HG02798 (cell line): Measurements from ENCODE around the gene GRK1.
"Not testable (repeated sequence)": the region's sequence is repeated elsewhere in the genome, so short reads cannot be mapped to it uniquely, and the experiment has no call there.

ENCODE experiments used
- ATAC-seq: cut with Tn5 transposase; IDR thresholded peaks from one replicate; pipeline ENCODE4 v1.9.1; 2021; ENCODE audit warnings: mild to moderate bottlenecking; ENCODE audit not compliant: unreplicated experiment, poor library complexity

Gene GRK1

DNA sequence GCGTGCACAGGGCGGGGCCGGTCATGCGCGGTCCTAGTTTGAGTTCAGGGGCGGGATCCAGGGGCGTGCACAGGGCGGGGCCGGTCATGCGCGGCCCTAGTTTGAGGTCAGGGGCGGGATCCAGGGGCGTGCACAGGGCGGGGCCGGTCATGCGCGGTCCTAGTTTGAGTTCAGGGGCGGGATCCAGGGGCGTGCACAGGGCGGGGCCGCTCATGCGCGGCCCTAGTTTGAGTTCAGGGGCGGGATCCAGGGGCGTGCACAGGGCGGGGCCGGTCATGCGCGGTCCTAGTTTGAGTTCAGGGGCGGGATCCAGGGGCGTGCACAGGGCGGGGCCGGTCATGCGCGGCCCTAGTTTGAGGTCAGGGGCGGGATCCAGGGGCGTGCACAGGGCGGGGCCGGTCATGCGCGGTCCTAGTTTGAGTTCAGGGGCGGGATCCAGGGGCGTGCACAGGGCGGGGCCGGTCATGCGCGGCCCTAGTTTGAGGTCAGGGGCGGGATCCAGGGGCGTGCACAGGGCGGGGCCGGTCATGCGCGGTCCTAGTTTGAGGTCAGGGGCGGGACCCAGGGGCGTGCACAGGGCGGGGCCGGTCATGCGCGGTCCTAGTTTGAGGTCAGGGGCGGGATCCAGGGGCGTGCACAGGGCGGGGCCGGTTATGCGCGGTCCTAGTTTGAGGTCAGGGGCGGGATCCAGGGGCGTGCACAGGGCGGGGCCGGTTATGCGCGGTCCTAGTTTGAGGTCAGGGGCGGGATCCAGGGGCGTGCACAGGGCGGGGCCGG, 58.5 kb downstream of the GRK1 start:
- ATAC-seq, result not testable (repeated sequence)

DNA sequence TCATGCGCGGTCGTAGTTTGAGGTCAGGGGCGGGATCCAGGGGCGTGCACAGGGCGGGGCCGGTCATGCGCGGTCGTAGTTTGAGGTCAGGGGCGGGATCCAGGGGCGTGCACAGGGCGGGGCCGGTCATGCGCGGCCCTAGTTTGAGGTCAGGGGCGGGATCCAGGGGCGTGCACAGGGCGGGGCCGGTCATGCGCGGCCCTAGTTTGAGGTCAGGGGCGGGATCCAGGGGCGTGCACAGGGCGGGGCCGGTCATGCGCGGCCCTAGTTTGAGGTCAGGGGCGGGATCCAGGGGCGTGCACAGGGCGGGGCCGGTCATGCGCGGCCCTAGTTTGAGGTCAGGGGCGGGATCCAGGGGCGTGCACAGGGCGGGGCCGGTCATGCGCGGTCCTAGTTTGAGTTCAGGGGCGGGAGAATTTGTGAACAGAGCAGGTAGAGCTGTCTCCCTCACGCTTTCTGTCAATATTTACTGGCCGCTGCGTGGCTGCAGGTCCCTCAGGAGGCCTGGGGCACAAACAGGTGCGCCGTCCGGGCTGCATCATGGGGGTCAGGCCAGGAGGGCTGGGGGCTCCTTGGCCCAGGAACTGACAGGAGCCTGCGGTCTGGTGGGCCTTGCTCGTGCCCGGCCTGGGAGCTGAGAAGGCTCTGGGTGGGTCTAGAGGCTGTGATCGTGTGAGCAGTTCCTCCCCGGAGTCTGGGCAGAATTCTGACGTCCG, 59.2 kb downstream of the GRK1 start:
- not testable (repeated sequence) for ATAC-seq

DNA sequence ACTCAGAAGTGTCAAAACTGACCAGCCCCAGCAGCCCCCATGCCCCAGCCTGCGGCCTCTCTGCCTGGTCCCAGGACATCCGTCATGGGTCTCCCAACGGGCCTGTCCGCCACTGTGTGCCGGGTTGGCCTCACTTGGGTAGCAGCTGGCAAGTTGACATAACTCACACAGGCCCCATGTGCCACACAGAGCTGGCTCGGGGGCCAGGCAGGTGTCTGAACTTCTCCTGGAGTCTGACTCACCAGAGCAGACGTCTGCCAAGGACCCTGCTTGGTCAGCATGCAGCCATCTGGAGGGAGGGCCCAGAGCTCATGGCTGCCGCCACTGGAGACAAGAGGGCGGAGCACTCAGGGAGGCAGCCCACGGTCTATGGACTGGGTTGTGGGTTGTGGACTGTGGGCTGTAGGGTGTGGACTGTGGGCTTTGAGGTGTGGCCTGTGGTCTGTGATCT, 60.0 kb downstream of the GRK1 start:
- no peak for ATAC-seq

DNA sequence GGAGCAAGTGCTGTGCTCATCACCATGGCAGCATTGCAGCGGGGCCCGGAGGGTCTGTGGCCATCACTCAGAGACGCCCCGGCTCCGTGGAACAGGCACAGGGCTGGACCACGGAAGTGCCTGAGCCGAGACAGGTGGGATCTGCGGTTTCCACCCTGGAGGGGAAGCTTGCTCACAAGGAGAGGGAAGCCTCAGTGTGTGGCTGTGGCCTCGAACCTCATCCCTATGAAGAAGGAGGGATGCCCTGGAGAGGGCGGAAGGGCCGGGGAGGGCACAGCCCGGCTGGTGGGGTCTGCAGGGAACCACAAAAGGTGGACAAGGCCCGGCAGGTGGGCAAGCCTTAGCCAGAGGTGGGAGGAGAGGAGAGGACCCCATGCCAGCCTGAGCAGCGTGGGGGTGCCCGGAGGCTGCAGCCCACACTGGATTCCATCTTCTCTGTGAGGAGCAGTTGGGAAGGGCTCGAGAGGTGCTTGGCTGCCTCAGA, 61.6 kb downstream of the GRK1 start:
- no peak for ATAC-seq

DNA sequence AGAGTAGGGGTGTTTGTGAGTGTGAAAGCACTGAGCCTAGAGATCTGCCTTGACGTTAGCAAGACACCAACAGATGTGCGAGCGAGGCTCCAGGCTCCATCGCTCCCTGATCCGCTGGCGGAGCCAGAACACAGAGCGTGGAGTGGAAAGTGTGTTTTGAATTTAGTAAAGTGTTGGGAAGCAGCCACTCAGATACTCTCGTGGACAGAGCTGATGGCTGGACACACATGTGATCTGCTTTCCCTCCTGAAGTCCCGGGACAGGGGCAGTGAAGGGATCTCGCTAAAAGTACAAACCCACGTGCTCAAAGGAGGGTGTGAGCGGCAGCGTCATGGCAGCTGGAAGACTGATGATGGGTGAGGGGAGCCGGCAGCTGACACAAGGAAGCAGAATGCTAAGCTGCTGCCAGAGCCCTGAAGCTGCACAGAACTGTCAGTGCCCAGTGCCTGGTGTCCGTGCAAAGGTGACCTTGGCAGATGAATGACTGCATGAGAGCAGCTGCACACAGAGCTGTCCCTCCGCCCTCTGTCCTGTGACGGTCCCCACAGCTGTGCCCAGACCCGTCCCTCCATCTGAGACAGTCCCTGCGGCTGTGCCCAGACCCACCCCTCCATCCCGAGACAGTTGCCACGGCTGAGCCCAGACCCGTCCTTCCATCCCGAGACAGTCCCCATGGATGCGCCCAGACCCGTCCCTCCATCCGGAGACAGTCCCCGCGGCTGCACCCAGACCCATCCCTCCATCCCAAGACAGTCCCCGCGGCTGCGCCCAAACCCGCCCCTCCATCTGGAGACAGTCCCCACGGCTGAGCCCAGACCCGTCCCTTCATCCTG, 62.4 kb downstream of the GRK1 start:
- ATAC-seq, result no peak

DNA sequence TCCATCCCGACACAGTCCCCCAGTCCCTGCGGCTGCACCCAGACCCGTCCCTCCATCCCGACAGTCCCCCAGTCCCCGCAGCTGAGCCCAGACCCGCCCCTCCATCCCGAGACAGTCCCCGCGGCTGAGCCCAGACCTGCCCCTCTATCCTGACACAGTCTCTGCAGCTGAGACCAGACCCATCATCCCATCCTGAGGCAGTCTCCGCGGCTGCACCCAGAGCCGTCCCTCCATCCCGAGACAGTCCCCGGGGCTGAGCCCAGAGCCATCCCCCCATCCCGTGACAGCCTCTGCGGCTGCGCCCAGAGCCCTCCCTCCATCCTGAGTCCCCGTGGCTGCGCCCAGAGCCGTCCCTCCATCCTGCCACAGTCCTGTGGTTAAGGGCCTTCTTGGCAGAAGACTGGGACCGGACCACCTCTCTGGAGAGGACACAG, 63.3 kb downstream of the GRK1 start:
- ATAC-seq, result no peak

DNA sequence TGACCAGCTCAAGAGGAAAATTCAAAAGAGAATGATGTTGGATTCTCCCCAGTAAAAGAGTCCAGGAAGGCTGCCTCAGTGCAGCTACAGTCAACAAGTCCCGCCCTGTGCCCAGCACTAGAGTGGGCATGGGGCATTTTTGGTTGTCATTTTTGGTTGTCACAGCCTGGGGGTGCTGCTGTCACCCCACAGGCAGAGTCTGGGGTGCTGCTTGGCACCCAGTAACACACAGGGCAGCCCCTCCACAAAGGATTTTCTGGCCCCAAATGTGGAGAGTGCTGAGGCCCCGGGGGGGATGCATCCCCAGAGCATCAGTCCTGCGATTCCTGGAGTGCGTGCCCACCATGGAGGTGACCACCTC, 63.8 kb downstream of the GRK1 start:
- ATAC-seq, result no peak

DNA sequence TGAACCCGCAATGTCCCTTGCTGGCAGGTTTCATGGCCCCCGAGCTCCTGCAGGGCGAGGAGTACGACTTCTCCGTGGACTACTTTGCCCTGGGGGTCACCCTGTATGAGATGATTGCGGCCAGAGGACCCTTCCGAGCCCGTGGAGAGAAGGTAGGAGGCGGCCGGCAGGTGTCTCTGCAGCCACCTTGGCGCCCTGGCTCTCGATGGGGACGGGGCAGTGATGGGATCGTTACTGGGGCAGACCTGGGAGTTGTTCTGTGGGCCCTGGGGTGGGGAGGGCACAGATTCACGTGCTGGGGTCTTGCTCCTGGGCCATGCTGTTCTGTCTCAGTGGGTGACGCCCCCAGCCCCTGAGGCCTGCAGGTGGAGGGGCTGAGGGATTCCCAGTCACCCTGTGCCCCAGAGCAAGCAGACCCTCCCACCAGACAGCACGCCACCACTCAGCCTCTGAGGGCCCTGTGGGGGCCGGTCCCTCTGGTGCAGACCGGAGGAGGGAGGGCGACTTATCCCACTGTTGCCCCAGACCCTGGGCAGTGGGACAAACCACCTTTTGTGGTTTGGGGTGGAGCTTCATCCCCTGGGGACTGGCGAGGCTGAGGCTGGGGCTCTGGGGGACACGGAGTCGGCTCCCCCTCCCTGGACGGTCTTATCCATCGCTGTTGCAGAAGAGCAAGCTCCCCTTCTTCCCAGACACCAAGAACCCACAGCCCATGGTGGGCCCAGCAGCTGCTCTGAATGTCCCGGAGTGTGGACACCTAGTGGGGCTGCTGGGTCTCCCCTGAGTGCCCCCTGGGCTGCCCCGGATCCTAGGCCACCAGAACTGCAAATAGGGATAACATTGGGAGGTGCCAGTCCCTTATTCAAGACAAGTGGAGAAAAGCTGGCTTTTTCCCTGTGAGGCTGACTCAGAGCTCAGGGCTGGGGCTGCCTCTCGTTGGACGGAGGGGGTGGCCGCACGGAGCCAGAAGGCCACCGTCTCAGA, 64.5 kb downstream of the GRK1 start:
- no peak for ATAC-seq

DNA sequence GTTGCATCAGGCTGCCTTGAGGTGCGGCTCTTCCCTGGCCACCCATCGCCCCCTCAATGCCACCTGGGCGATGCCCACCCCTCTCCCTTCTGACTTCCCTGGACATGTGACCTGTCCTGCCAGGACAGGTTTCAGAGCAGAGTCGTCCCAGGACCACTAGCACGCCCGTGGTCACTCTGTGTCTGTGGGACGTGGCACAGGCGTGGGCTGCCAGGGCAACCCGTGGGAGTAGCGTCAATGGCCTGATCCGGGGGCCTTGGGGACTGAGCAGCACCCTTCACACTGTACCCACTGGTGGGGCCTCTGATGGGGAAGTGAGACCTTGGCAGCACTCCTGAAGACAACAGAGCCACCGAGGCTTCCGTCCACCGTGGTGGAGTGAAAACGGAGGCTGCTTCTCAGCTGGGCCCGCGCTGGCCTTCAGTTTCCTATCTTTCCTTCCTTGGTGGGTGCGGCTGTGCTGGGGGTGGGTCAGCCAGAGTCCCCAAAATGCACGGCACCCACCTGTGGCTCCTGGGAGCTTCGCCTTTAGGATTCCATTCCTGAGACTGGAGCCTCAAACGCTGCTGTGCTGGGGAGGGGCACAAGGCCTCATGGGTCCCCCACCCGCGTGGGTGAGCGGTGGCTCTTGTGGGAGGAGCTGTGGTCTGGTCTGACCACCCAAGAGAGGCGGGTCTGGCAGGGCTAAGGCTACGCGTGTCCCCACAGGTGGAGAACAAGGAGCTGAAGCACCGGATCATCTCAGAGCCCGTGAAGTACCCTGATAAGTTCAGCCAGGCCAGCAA, 65.3 kb downstream of the GRK1 start:
- no peak for ATAC-seq

DNA sequence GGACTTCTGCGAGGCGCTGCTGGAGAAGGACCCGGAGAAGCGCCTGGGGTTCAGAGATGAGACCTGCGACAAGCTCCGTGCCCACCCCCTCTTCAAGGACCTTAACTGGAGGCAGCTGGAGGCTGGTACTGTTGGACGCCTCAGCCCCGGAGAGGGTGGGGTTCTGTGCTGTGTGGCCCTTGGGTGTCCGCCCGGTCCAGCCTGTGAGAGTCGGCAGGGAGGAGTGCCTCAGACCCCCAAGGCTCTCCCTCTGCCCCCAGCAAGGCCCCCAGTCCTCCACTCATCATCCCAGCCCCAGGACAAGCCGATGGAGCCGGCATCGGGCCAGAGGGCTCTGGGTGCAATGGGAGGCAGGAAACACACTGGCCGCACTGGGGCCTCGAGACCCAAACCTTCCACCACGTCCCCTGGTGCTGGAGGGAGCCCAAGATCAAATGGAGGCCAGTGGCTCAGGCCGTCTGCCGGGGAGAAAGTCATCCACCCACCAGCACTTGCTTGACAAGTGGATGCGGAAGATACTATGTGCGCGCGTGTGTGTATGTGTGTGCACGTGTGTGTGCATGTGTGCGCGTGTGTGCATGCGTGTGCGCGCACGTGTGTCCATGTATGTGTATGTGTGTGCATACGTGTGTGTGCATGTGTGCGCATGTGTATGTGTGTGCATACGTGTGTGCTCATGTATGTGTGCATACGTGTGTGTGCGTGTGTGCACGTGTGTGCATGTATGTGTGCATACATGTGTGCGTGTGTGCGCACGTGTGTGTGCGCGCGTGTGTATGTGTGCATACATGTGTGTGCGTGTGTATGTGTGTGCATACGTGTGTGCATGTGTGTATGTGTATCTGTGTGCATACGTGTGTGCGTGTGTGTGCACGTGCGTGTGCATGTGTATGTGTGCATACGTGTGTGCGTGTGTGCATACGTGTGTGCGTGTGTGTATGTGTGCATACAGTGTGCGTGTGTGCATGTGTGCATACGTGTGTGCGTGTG, 66.2 kb downstream of the GRK1 start:
- no peak for ATAC-seq

DNA sequence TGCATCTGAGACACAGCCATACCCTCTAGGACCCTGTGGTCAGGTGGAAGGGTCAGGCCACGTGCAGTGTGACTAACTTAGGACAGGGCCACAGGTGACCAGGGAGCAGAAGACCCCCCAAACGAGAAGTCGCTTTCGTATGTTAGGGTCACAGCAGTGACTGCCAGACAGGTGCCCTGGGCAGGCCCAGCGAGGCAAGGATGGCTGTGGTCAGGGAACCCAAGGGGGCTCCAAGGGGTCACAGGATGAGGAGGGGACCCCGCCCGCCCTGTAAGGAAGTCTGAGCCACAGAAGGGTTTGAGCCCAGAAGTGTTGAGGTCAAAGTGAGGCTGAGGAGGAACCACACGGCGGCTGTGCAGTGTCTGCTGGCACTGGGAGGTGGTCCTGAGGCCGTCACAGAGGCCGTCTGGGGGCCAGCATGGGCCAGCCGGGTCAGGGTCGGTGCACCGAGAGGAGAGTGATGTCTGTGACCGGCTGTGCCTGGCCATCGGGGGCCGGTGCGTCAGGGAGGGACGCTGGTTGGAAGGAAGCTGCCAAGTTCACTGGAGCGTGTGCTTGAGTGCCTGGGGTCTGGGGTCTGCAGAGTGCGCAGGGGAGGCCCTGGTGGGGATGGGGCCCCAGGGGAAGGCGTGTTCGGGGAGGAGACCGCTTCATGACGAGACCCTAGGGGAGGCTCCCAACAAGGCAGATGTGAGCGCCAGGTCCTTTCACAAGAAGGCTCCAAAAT, 67.2 kb downstream of the GRK1 start:
- ATAC-seq, result no peak

DNA sequence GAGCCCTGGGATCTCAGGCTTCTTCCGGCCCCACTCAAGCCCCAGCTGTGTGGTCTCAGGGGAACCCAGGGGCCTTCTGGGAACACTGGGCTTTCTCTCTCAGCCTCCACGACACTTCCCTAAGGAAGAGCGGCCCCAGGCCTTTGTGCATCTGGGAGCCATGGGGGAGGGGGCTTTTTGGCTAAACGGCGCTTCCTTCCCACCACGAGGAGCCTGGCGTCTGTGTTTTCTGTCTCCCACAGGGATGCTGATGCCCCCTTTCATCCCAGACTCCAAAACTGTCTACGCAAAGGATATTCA, 67.8 kb downstream of the GRK1 start:
- ATAC-seq, result no peak

DNA sequence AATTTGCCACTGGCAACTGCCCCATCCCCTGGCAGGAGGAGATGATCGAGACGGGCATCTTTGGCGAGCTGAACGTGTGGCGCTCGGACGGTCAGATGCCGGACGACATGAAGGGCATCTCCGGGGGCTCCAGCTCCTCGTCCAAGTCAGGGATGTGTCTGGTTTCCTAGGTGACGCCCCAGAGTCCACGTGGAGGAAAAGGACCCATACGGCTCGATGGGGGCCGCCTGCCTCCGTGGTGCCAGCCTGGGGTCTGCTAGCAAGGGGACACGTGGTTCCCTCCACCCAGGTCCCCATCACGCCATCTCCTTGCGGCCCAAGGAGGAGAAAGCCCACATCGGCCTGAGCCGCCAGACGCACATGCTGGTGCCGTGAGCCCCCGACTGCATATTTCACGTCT, 68.2 kb downstream of the GRK1 start:
- ATAC-seq, result no peak

DNA sequence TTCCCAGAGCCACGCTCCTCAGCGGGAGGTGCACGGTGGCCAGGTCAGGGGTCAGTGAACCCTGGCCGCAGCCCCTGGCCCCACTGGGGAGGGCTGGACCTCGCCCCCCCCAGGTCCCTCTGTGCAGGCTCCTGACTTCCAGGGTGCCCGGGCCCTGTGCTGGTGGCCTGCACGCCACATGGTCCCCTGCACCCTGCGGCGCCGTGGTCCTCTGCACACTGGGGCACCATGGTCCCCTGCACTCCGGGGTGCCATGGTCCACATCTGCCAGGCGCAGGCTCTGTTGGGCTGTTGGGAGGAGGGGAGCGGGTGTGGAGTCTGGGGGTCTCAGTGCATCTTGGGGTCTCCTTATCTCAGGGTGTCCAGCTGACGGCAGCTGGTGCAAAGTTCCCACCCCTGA, 68.7 kb downstream of the GRK1 start:
- ATAC-seq, result no peak

DNA sequence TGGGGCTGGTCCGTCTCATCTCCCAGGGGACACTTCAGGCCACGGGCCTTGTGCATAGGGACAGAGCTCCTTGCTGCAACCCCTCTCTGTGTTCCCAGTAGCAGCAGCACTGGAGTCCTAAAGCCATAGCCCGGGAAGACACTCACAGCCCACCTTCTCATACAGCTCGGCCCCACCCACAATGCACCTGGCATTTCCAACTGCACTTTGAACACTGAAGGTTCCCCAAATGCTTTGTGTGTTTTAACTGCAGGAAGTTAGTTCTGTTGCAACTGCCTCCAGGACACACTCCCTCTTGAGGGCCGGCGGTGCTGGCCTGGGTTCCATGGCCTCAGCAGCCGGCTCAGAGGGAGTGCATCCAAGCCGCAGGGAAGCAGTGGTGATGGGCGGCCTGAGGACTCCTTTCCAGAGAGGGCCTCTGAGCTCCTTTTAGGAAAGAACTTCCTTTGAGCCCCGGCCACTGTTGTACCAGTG, 69.3 kb downstream of the GRK1 start:
- ATAC-seq, result no peak

DNA sequence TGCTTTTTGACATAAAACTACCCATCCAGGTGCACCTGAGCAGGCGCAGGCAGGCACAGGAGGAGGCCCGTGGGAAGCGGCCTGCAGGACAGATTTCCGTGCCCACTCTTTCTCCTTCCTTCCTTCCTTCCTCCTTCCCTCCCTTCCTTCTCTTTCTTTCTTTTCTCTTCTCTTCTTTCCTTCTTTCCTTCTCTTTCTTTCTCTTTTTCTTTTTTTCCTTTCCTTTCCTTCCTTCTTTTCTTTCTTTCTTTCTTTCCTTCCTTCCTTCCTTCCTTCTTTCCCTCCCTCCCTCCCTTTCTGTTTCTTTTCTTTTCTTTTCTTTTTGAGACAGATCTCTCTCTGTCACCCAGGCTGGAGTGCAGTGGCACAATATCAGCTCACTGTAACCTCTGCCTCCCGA, 70.8 kb downstream of the GRK1 start:
- ATAC-seq, result no peak
